GM12873 (cell line): ENCODE data around the gene SDCBP2.

ENCODE experiments used
- TF ChIP-seq, protein P1 (sequence below): IDR thresholded peaks from 2 replicates; pipeline ENCODE4 v1.5.1; 2012; ENCODE audit warnings: low read depth, mild to moderate bottlenecking, moderate library complexity, low read length, control low read depth; ENCODE audit not compliant: insufficient read depth; ENCODE audit errors: missing control alignments

The SDCBP2 gene

GRCh38 chr20:1325173-1326030 is 3.5 kb downstream of the SDCBP2 start:
- TF ChIP-seq, protein P1, sequence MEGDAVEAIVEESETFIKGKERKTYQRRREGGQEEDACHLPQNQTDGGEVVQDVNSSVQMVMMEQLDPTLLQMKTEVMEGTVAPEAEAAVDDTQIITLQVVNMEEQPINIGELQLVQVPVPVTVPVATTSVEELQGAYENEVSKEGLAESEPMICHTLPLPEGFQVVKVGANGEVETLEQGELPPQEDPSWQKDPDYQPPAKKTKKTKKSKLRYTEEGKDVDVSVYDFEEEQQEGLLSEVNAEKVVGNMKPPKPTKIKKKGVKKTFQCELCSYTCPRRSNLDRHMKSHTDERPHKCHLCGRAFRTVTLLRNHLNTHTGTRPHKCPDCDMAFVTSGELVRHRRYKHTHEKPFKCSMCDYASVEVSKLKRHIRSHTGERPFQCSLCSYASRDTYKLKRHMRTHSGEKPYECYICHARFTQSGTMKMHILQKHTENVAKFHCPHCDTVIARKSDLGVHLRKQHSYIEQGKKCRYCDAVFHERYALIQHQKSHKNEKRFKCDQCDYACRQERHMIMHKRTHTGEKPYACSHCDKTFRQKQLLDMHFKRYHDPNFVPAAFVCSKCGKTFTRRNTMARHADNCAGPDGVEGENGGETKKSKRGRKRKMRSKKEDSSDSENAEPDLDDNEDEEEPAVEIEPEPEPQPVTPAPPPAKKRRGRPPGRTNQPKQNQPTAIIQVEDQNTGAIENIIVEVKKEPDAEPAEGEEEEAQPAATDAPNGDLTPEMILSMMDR = peak; percentile 19

GRCh38 chr20:1324598-1325172 is 4.3 kb downstream of the SDCBP2 start:
- TF ChIP-seq, protein P1 = no peak

GRCh38 chr20:1323830-1324597 is 4.9 kb downstream of the SDCBP2 start:
- TF ChIP-seq, protein P1 = no peak

DNA sequence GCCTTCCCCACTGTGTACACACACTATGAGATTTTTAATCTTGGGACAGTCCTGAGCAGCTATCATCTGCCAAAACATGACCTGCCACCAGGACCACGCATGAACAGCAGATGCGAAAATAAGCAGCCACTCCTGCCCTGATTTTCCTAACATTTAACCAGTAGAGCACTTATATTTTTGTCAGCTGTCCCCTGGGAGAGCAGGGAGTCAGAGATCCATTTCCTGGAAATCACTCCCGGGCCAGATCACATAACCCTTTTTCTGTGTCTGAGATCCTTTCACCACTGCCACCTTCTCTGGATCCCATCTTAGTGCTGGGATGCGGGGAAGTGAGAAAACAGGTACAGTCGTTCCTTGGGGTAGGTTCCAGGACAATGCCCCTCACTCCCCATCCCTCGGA is 5.7 kb downstream of the SDCBP2 start:
- TF ChIP-seq, protein P1 = no peak

- TF ChIP-seq, protein P1 = no peak
Measured at GRCh38 chr20:1322511-1323245, 6.3 kb downstream of the SDCBP2 start.

GRCh38 chr20:1321654-1321939 is 7.3 kb downstream of the SDCBP2 start:
- TF ChIP-seq, protein P1 = no peak
